Muscle of arm (tissue), 12 donors: Measurements from ENCODE around the gene ARMH2. TPM values are rescaled to one million over a fixed set of nuclear protein-coding genes. Genes with fewer than 3 reads are reported as not detected.
"Not testable (repeated sequence)": the region's sequence is repeated elsewhere in the genome, so short reads cannot be mapped to it uniquely, and the experiment has no call there.

Source experiments
- DNase-seq: peaks from one replicate; pipeline ENCODE4 v3.0.0-alpha.2; 2013
- polyA plus RNA-seq, 12 donors: library from polyadenylated mRNA; unstranded; fragments of 120-200 nt; gene quantifications; one replicate each; pipeline ENCODE4 v1.2.1, GENCODE V29; 2013; ENCODE audit not compliant: insufficient read length in 12 of 12

ARMH2 gene
- polyA plus RNA-seq, 12 donors, result not detected

- not testable (repeated sequence) for DNase-seq
Measured at GRCh38 chr6:24764833-24765828, 33.6 kb downstream of the ARMH2 start.

GRCh38 chr6:24763578-24763977, 35.1 kb downstream of the ARMH2 start:
- no peak for DNase-seq

DNA sequence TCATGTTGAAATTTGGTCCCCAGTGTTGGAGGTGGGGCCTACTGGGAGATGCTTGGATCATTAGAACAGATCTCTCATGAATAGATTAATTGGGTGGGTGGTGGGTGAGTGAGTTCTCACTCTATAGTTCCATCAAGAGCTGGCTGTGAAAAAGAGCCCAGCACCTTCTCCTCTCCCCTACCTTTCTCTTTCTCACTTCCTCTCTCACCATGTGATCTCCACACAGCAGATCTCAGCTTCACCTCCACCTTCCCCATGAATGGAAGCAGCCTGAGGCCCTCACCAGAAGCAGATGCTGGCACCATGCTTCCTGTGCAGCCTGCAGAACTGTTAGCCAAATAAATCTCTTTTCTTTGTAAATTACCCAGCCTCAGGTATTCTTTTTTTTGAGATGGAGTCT, 36.9 kb downstream of the ARMH2 start:
- DNase-seq, result no peak

- no peak for DNase-seq
Measured at GRCh38 chr6:24761193-24761835, 37.4 kb downstream of the ARMH2 start.

DNA sequence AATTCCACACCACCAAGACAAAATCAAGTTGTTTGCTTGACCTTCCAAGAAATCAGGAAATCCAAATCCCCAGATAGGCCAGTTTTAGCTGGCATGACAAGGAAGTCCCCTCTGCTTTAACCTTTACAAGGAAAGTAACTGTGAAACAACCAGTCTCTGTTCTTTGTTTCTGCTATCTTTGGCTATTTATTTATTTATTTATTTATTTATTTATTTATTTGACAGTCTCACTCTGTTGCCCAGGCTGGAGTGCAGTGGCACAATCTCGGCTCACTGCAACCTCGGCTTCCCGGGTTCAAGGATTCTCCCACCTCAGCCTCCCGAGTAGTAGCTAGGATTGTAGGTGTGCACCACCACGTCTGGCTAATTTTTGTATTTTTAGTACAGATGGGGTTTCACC, 38.5 kb downstream of the ARMH2 start:
- DNase-seq, result no peak

DNA sequence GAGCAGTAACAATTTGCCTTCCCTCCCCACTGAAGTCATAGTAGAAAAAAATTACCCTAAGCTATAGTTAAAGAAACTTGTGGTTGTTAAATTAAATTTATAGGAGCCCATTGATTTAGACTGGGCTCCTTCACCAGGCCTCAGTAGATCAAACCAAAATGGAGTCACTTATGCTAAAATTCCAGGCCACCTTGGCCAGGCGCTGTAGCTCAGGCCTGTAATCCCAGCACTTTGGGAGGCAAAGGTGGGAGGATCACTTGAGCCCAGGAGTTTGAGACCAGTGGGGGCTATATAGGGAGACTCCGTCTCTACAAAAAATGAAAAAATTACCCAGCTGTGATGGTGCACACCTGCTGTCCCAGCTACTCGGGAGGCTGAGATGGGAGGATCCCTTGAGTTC, 39.0 kb downstream of the ARMH2 start:
- no peak for DNase-seq

- no peak for DNase-seq
Measured at GRCh38 chr6:24757611-24758010, 41.1 kb downstream of the ARMH2 start.

DNA sequence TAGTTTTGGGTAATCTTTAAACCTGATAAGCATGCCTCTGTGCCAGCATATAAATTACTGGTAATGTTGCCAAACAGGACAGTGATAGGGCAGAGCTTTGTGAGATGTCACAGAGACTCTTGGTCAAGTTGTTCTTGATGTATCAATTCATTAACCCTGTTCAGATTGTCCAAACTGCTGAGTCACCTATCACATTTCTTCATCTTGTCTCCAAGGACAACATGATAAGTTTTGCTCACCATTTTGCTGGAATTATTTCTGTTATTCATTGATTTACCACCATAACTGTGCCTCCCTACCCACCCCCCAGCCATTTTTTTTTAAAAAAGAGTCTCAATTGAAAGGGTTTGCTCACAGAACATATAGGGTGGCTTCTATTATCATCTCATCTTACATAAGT, 43.4 kb downstream of the ARMH2 start:
- DNase-seq, result no peak

- DNase-seq, result not testable (repeated sequence)
Measured at GRCh38 chr6:24754378-24754777, 44.3 kb downstream of the ARMH2 start.

DNA sequence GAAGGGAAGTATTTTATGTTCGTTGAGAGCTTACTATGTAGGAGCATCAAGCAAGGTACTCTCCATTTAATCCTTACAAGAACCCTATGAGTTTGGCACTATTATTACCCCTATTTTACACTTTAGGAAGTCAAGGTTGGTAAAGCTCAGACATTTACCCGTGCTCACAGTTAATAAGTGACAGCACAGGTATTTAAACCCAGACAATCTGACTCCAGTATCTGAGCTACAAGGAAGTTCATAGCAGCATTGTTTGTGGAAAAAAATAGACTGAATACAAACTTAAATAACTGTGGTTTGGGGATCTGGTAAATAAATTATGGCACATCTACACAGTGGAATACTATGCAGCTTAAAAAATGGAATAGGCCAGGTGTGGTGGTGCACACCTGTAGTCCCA, 45.2 kb downstream of the ARMH2 start:
- no peak for DNase-seq

DNA sequence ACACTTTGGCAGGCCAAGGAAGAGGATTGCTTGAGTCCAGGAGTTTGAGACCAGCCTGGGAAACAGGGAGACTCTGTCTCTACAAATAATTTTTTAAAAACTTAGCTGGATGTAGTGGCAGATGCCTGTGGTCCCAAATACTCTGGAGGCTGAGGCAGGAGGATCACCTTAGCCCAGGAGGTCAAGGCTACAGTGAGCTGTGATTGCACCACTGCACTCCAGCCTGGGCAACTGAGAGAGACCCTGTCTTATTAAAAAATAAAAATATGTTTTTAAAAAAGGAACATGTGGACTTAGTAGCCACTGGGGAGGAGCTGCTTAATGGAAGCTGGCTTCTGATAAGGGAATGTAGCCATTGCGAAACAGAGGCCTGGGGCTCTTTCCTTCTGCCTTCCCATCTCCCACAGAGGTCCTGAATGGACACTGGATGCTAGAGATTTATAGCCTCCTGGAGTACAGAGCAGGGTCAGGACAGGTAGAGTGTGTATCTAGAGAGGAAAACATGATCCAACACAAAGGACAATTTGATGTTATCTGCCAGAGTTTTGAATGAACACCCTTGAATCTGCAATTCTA, 45.7 kb downstream of the ARMH2 start:
- DNase-seq, result no peak

- DNase-seq, result no peak
Measured at GRCh38 chr6:24752503-24752902, 46.2 kb downstream of the ARMH2 start.

- not testable (repeated sequence) for DNase-seq
Measured at GRCh38 chr6:24750878-24751277, 47.8 kb downstream of the ARMH2 start.

GRCh38 chr6:24749297-24749696, 49.4 kb downstream of the ARMH2 start:
- DNase-seq, result no peak

Other genes with a start within 250 kb of the ARMH2 start
- gene KIAA0319, start 152.7 kb downstream of the ARMH2 start, polyA plus RNA-seq, result under 1 TPM in 10 of 12 donors, not detected in 2; 0.05 to 0.20 (median 0.13) TPM
- 10 to 100 TPM in 11 of 12 donors, not detected in 1; 23.6 to 60.3 (median 30.2) TPM for gene TDP2, start 132.0 kb downstream of the ARMH2 start, polyA plus RNA-seq
- 10 to 100 TPM in 11 of 12 donors, not detected in 1; 10.1 to 23.8 (median 18.8) TPM for gene ACOT13, start 131.8 kb downstream of the ARMH2 start, polyA plus RNA-seq
- 100 to 1,000 TPM in 4 of 12 donors, 10 to 100 TPM in 8; 64.5 to 204 (median 93.1) TPM for gene C6orf62, start 79.8 kb downstream of the ARMH2 start, polyA plus RNA-seq
- 10 to 100 TPM in 11 of 12 donors, not detected in 1; 12.1 to 55.5 (median 21.4) TPM for gene GMNN, start 24.0 kb downstream of the ARMH2 start, polyA plus RNA-seq
- 10 to 100 TPM in 11 of 12 donors, not detected in 1; 22.2 to 39.9 (median 29.9) TPM for gene RIPOR2, start 137.0 kb upstream of the ARMH2 start, polyA plus RNA-seq